Heart left ventricle (tissue), 16 donors: ENCODE results near the gene ACSS1. TPM values are rescaled to one million over a fixed set of nuclear protein-coding genes. Genes with fewer than 3 reads are reported as not detected.
A peak's percentile ranks its signal among the peaks of the same experiment; 100 is the strongest.

ENCODE experiments used
- ATAC-seq, 4 donors: fragments of 200-7000 bp; cut with Tn5 transposase; one replicate each; pipeline ENCODE4 v1.9.1; 2020 to 2022; ENCODE audit warnings: moderate library complexity in 4 of 4, mild to moderate bottlenecking in 3 of 4, moderate number of reproducible peaks in 1 of 4
- DNase-seq, 5 donors: peaks; one replicate each; pipeline ENCODE4 v3.0.0-alpha.2; 2020
- H3K27ac ChIP-seq, 12 donors: fragments of 200-600 bp; sonication (generic) in 4 of 12; one replicate each; pipeline versions ENCODE4 v1.5.0 to v1.8.0; 2016 to 2022; ENCODE audit warnings: mild to moderate bottlenecking in 2 of 12
- H3K27me3 ChIP-seq, 9 donors: fragments of 200-600 bp; sonication (generic) in 2 of 9; one replicate each; pipeline versions ENCODE4 v1.5.1 to v1.8.0; 2016 to 2022; ENCODE audit warnings: mild to moderate bottlenecking in 3 of 9
- H3K36me3 ChIP-seq, 9 donors: fragments of 200-600 bp; sonication (generic) in 2 of 9; one replicate each; pipeline versions ENCODE4 v1.5.0 to v1.8.0; 2018 to 2022; ENCODE audit warnings: mild to moderate bottlenecking in 2 of 9
- H3K4me1 ChIP-seq, 12 donors: fragments of 200-600 bp; sonication (generic) in 4 of 12; one replicate each; pipeline versions ENCODE4 v1.5.0 to v1.8.0; 2016 to 2022; ENCODE audit warnings: mild to moderate bottlenecking in 3 of 12
- H3K4me3 ChIP-seq, 12 donors: fragments of 200-600 bp; sonication (generic) in 4 of 12; one replicate each; pipeline versions ENCODE4 v1.5.0 to v1.8.0; 2017 to 2022; ENCODE audit warnings: mild to moderate bottlenecking in 9 of 12, moderate library complexity in 4 of 12
- H3K9me3 ChIP-seq, 12 donors: fragments of 200-600 bp; sonication (generic) in 4 of 12; one replicate each; pipeline versions ENCODE4 v1.5.0 to v1.8.0; 2016 to 2022; ENCODE audit warnings: mild to moderate bottlenecking in 1 of 12
- CTCF ChIP-seq, 12 donors: fragments of 200-600 bp; sonication (generic) in 4 of 12; IDR thresholded peaks; one replicate each; pipeline versions ENCODE4 v1.5.0 to v1.8.0; 2018 to 2022; ENCODE audit warnings: antibody characterized with exemption in 12 of 12, mild to moderate bottlenecking in 5 of 12
- POLR2A ChIP-seq, 2 donors: fragments of 450-650 bp; IDR thresholded peaks; one replicate each; pipeline ENCODE4 v1.6.1; 2017; ENCODE audit warnings: antibody characterized with exemption in 2 of 2, mild to moderate bottlenecking in 2 of 2, moderate library complexity in 2 of 2
- WGBS, 4 donors: extraction: QIAGEN DNeasy Blood & Tissue Kit in 2 of 4; methylation state at CpG; one replicate each; pipeline versions ENCODE4 v1.1.5 to v1.1.7; 2013 to 2018; 5-methylcytosine and 5-hydroxymethylcytosine counted together
- intact Hi-C, 10 donors: fragments of 100-400 bp; cut with DNase I; formaldehyde crosslinking; loops; one replicate each; pipeline versions ENCODE4 v1.11.1 to v1.14.2; 2022
- polyA plus RNA-seq, 2 donors: library from polyadenylated mRNA; stranded (reverse); fragments of 200-250 nt; gene quantifications; one replicate each; pipeline ENCODE4 v1.2.3, GENCODE V29; 2013
- total RNA-seq, 9 donors: library from RNA; depleted of rRNA in 2 of 9; stranded (reverse); fragments of >200 nt in 2 of 9; fragmentation: NEBNext Ultra II Directional in 3 of 9; extraction: Animal tissue kit (Norgen Biotek cat#: 25700) in 3 of 9; gene quantifications; one replicate each; pipeline versions ENCODE4 v1.1.0 to v1.2.4, GENCODE V29; 2016 to 2023
- donor health status: ischemic (EF 13 %, LVEDD 7.1; RV severe dilation, severe dysfunction).
- donor health status: healthy with polysubstance abuse.
- donor health status: DM: no; HTN: yes; CAD: no.
- donor health status: DM: no; HTN: no; CAD: no.
- donor health status: ischemic (EF 25% LVEDD 6.9; RV normal size, moderate dysfunction).
- donor health status: ischemic (EF 25% LVEDD 5.7; RV mildly dilated, moderate dysfunction).
- donor health status: healthy.
- donor health status: DM: yes; HTN: yes; CAD: no.
- donor health status: ischemic (EF 35%, LVEDD 5.7; RV mildly dilated, moderate dysfunction).
- donor health status: nonischemic (EF 11% LVEDD 7.7; RV severe dilation, severe dysfunction).
- donor health status: DM: yes; HTN: yes; CAD: no.
- donor health status: PGD.
- donor health status: ischemic (EF 29% LVEDD 5.4; RV normal size, mild dysfunction).
- donor health status: nonischemic (EF 23%, LVEDD 6.1; RV moderate dilation, normal function).

ACSS1 gene
- total and polyA plus RNA-seq, 11 donors = 43.5 to 177 (median 81.4) TPM

GRCh38 chr20:25033924-25034300 is 24.0 kb downstream of the ACSS1 start:
- 35 to 46% (median 39%) methylated on average over 3 of the region's 3 CpGs for WGBS, 4 donors
- H3K9me3 ChIP-seq = no peaks in the 10 kb centered on the region
- peaks cover 23 to 89% (median 77%) of the 10 kb centered on the region in 12 donors for H3K4me1 ChIP-seq
- TF ChIP-seq CTCF (IDR thresholded peaks at IDR 0.05) (no peak), POLR2A (IDR thresholded peaks at IDR 0.05) (no peak)
- H3K4me3 ChIP-seq = no peak overlapping the region
- intact Hi-C loops = loop anchor here in 7 of 10 donors (2.0 to 5.0 kb wide), 4 partner anchors 23 to 39 kb away; no protein-coding TSS in a partner anchor
- H3K27me3 ChIP-seq = no peaks in the 10 kb centered on the region
- ATAC-seq (no peak), DNase-seq (peak in 2 of 5 donors; percentile 13 to 18)
- peaks cover 0 to 23% (median 15%) of the 10 kb centered on the region in 9 donors for H3K36me3 ChIP-seq
- peak overlapping the region; percentile 53 to 88 (median 76) for H3K27ac ChIP-seq

- ATAC-seq = peak; percentile 28 to 57 (median 52)
- intact Hi-C loops = loop anchor here in 6 of 10 donors (2.0 to 5.0 kb wide), 4 partner anchors 23 to 39 kb away; no protein-coding TSS in a partner anchor
- H3K27ac ChIP-seq = peak overlapping the region; percentile 53 to 88 (median 76)
- H3K36me3 ChIP-seq = peaks cover 0 to 28% (median 19%) of the 10 kb centered on the region in 9 donors
- TF ChIP-seq CTCF (IDR thresholded peaks at IDR 0.05) (no peak), POLR2A (IDR thresholded peaks at IDR 0.05) (no peak)
- peaks cover 23 to 84% (median 72%) of the 10 kb centered on the region in 12 donors for H3K4me1 ChIP-seq
- no peaks in the 10 kb centered on the region for H3K27me3 ChIP-seq
- peak in 2 of 5 donors; percentile 19 to 27 for DNase-seq
- H3K4me3 ChIP-seq = peak overlapping the region in 2 of 12 donors; percentile 12 to 24
- WGBS, 4 donors = 20 to 24% (median 23%) methylated on average over 6 of the region's 6 CpGs
- no peaks in the 10 kb centered on the region for H3K9me3 ChIP-seq
Measured at GRCh38 chr20:25033265-25033923, 24.5 kb downstream of the ACSS1 start.

GRCh38 chr20:25032478-25033264 is 25.3 kb downstream of the ACSS1 start:
- Histone ChIP-seq H3K27ac (peak overlapping the region; percentile 53 to 88 (median 76)), H3K9me3 (no peaks in the 10 kb centered on the region), H3K4me1 (peaks cover 19 to 77% (median 64%) of the 10 kb centered on the region in 12 donors), H3K4me3 (peak overlapping the region in 7 of 12 donors; percentile 11 to 35 (median 16)), H3K27me3 (no peaks in the 10 kb centered on the region), H3K36me3 (peaks cover 0 to 34% (median 22%) of the 10 kb centered on the region in 9 donors)
- TF ChIP-seq POLR2A (IDR thresholded peaks at IDR 0.05) = no peak
- TF ChIP-seq CTCF (IDR thresholded peaks at IDR 0.05) = peak in 3 of 12 donors; percentile 13 to 40 (median 29)
- DNase-seq (peak in 4 of 5 donors; percentile 64 to 76 (median 72)), ATAC-seq (peak; percentile 43 to 86 (median 72))
- 34 to 44% (median 39%) methylated on average over 25 to 29 of the region's 29 CpGs for WGBS, 4 donors
- intact Hi-C loops = loop anchor here in 6 of 10 donors (2.0 to 5.0 kb wide), 4 partner anchors 24 to 38 kb away; no protein-coding TSS in a partner anchor
